Muscle layer of colon (tissue), 2 donors: ENCODE results near the gene NCKAP5L.

ENCODE experiments used
- H3K27ac ChIP-seq: one replicate; pipeline ENCODE4 v1.7.0; 2013; ENCODE audit warnings: low read depth, mild to moderate bottlenecking, low read length, moderate library complexity
- H3K27me3 ChIP-seq, 2 donors: one replicate each; pipeline ENCODE4 v1.7.0; 2013; ENCODE audit warnings: low read length in 2 of 2, mild to moderate bottlenecking in 2 of 2; ENCODE audit not compliant: insufficient read depth in 2 of 2, control insufficient read depth in 1 of 2
- H3K36me3 ChIP-seq: one replicate; pipeline ENCODE4 v1.7.0; 2013; ENCODE audit warnings: mild to moderate bottlenecking, low read length; ENCODE audit not compliant: insufficient read depth
- H3K4me1 ChIP-seq: one replicate; pipeline ENCODE4 v1.7.0; 2013; ENCODE audit warnings: mild to moderate bottlenecking, low read length; ENCODE audit not compliant: insufficient read depth
- H3K4me3 ChIP-seq, 2 donors: one replicate each; pipeline ENCODE4 v1.7.0; 2013; ENCODE audit warnings: low read length in 2 of 2, low read depth in 1 of 2, mild to moderate bottlenecking in 1 of 2, moderate library complexity in 1 of 2
- H3K9ac ChIP-seq: one replicate; pipeline ENCODE4 v1.7.0; 2013; ENCODE audit warnings: low read length
- H3K9me3 ChIP-seq: one replicate; pipeline ENCODE4 v1.7.0; 2013; ENCODE audit warnings: mild to moderate bottlenecking, low read length
- donor health status: abdominal sarcoma.
- donor health status: Adenocarcinoma of cecum.

NCKAP5L gene

DNA sequence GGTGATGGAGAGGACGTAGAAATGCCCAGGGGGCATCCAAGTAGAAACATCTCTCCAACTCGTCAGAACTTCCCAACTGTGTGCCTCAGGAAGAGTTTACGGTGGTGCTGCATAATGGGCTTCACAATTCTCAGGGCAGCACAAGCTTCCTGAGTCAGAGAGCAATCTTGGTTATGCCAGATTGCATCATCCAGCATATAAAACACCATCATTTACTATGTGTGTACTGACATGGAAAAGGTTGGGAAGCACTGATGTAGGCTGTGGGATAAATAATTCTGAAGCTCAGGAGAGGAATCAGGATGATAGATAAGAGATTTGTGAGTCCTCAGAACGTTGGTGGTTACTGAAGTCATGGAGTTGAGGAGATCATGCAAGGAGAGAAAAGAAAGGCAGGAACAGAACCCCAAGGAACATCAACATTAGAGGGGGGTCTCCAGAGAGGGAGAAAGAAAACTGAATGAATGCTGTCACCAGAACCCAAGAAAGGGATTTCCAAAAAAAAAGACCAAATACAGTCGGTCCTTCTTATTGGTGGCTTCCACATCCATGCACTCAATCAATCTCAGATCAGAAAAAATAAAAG lies 4.7 kb upstream of the NCKAP5L start:
- H3K4me3 ChIP-seq: no peak overlapping the region

DNA sequence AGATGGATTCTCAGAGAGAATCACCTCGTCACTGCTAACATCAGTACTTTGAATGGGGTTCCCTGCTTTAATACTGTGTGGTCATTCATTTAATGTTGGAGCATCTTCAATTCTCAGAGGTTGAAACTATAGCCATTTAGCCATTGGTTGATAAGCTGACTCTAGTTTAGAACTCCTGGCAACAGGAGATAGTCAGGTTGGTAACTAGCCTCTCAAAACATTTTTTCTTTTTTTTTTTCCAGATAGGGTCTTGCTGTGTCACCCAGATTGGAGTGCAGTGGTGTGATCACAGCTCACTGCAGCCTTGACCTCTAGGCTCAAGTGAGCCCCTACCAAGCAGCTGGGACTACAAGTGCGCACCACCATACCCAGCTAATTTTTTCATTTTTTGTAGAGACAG lies 3.5 kb upstream of the NCKAP5L start:
- H3K27me3 ChIP-seq: no peaks in the 10 kb centered on the region
- H3K27ac ChIP-seq: no peak overlapping the region
- no peak overlapping the region for H3K9ac ChIP-seq
- H3K4me3 ChIP-seq: no peak overlapping the region
- H3K9me3 ChIP-seq: no peaks in the 10 kb centered on the region
- H3K36me3 ChIP-seq: no peaks in the 10 kb centered on the region
- H3K4me1 ChIP-seq: peaks cover 13% of the 10 kb centered on the region

More for the DNA sequence above, 4.7 kb upstream of the NCKAP5L start:
- Histone ChIP-seq H3K36me3 (peaks cover 1% of the 10 kb centered on the region), H3K9me3 (no peaks in the 10 kb centered on the region), H3K9ac (no peak overlapping the region), H3K27me3 (no peaks in the 10 kb centered on the region), H3K4me1 (peaks cover 8% of the 10 kb centered on the region), H3K27ac (no peak overlapping the region)

DNA sequence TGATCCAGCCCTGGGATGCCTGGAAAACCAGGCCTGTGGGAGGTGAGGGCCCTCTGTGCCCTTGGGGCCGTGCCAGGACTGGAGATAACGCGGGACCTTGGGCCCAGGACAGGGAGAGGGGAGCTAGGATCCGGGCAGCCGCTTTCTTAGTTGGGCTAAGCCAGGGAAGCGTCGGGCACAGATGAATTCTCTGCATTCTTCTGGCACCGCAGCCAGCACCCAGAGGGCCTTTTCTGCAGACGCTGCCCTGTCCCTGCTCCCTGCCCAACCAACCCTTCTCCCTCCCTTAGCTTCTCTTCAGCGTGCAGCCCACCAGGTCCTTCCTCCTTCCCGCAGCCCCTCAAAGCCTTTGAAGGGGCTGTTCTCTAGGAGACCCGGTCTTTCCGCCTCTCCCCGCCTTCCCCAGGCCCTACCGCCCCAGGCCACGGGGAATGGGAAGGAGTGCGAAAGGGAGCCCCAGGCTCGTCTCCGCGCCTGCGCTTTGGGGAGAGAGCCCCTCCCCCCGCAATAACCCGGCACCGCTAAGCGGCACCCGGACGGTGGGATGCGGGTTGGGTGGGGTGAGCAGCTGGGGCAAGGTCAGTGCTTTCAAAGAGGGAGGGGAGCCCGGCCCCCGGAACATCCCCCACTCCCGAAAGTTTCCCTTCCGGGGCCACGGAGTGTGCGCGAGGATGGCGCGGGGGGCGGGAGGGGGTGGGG lies 663 bp downstream of the NCKAP5L start:
- H3K27ac ChIP-seq: peak overlapping the region; percentile 97
- H3K36me3 ChIP-seq: no peaks in the 10 kb centered on the region
- H3K4me1 ChIP-seq: peaks cover 45% of the 10 kb centered on the region
- peak overlapping the region; percentile 62 to 70 for H3K4me3 ChIP-seq
- no peaks in the 10 kb centered on the region for H3K9me3 ChIP-seq
- H3K9ac ChIP-seq: peak overlapping the region; percentile 18
- H3K27me3 ChIP-seq: no peaks in the 10 kb centered on the region

DNA sequence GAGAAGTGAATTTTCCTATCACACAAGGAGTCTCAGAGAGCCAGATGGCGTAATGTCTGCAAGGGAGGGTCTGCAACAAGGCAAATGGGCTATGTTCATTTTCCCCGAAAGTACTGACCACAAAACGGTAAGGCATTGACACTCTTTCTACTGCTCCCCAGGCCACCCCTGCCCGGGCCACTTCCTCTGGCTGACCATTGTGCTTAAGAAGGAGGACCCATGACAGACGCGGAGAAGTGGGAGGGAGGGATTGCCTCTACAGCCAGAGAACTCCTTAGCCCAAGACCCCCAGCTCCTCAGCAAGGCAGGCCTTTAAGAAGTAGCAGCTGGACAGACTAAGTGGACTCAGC lies 1.2 kb downstream of the NCKAP5L start:
- peaks cover 45% of the 10 kb centered on the region for H3K4me1 ChIP-seq

DNA sequence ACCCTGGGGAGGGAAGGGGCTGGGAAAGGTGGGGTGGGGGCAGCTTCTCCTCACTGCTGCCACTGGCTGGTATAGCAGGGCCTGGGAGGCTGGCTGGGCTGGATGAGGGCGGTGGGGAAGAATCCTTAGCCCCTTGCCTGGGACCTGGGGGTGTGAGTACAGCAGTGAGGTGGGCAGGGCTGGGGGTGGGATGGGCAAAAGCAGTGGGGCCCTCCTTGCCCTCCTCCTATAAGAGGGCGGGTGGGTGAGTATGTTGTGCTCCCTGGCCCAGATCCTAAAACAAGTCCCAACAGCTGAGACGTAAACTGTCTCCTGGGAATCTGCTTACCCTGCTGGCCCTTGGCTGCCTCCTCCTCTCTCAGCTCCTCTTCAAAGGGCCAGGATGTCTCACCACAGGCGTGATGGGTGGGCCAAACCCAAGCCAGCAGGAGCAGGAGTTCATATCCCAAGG lies 2.2 kb downstream of the NCKAP5L start:
- peak overlapping the region; percentile 51 for H3K27ac ChIP-seq
- H3K9ac ChIP-seq: no peak overlapping the region
- peak overlapping the region in 1 of 2 donors; percentile 62 for H3K4me3 ChIP-seq
- H3K9me3 ChIP-seq: no peaks in the 10 kb centered on the region
- H3K27me3 ChIP-seq: no peaks in the 10 kb centered on the region
- H3K36me3 ChIP-seq: peaks cover 6% of the 10 kb centered on the region
- H3K4me1 ChIP-seq: peaks cover 54% of the 10 kb centered on the region

More for the DNA sequence above, 1.2 kb downstream of the NCKAP5L start:
- Histone ChIP-seq H3K9me3 (no peaks in the 10 kb centered on the region), H3K27ac (peak overlapping the region; percentile 97), H3K4me3 (peak overlapping the region; percentile 62 to 70), H3K27me3 (no peaks in the 10 kb centered on the region), H3K36me3 (peaks cover 1% of the 10 kb centered on the region), H3K9ac (peak overlapping the region; percentile 18)

DNA sequence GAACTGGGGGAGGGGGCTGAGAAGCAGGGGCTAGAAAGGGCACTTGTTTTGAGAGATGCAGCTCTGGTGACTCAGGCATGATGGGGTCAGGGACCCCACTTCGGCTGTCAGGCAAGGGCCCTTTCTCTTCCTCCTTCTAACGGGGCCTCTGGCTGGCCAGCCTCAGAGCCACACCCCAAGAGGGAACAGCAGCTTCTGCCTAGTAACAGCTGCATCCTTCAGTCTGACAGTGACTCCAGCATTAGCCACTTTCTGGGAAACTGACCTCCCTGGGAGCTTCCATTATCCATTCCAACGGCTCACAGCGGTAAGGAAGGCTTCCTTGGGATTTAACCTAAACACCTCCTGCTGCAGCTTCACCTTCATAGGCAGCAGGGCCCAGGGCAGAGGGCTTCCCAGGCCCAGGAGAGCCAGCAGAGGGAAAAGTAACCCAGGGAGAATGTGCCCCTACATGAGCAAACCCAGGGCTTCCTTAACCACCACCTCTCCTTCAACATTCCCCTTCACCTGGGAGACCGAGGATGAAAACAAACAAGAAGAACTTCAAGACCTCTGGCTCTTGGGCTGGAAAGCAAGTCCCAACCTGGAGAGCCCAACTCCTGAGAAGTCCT lies 2.7 kb downstream of the NCKAP5L start:
- no peaks in the 10 kb centered on the region for H3K27me3 ChIP-seq
- no peak overlapping the region for H3K4me3 ChIP-seq
- peak overlapping the region; percentile 51 for H3K27ac ChIP-seq
- peaks cover 6% of the 10 kb centered on the region for H3K36me3 ChIP-seq
- H3K9ac ChIP-seq: no peak overlapping the region
- peaks cover 59% of the 10 kb centered on the region for H3K4me1 ChIP-seq
- H3K9me3 ChIP-seq: no peaks in the 10 kb centered on the region

DNA sequence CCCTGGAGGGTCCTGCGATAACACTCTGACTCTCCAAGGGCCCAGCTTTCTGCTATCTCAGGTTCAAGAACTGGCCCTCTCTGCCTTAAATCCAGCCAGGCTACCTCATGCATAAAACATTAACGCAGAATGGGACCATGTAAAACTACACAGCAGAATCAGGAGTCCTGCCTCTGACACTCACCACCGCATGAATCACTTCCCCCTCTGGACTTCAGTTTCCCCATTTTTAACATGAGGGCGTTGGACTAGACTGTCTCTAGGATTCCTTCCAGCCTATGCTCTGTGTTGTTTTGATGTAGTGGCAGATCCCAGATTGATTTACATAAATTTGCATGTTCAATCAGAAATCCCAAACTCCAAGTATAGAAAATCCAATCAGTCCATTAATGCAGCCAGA lies 3.3 kb downstream of the NCKAP5L start:
- Histone ChIP-seq H3K9me3 (no peaks in the 10 kb centered on the region), H3K27ac (no peak overlapping the region), H3K27me3 (no peaks in the 10 kb centered on the region), H3K4me3 (no peak overlapping the region), H3K9ac (peak overlapping the region; percentile 11), H3K4me1 (peaks cover 59% of the 10 kb centered on the region), H3K36me3 (peaks cover 6% of the 10 kb centered on the region)

DNA sequence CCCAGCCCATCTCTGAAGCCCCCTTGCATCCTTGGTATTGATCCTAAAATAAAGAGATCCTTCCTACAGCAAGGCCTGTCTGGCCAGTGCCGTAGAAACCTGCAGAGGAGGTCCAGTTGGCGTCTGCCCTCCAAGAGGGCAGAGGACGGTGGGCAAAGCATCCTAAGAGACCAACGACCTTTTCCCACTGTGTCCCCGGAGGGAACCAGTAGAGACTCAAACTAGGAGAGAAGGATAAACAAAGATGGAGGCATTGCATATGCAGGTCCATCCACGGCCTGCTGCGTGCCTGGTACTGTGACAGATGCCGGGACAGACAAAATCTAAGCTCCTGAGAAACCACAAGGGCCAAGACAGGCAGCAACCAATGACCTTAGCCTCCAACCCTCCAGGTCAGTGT lies 3.8 kb downstream of the NCKAP5L start:
- no peaks in the 10 kb centered on the region for H3K9me3 ChIP-seq
- no peak overlapping the region for H3K27ac ChIP-seq
- peaks cover 6% of the 10 kb centered on the region for H3K36me3 ChIP-seq
- peaks cover 58% of the 10 kb centered on the region for H3K4me1 ChIP-seq
- H3K4me3 ChIP-seq: no peak overlapping the region
- H3K9ac ChIP-seq: peak overlapping the region; percentile 11
- H3K27me3 ChIP-seq: no peaks in the 10 kb centered on the region

DNA sequence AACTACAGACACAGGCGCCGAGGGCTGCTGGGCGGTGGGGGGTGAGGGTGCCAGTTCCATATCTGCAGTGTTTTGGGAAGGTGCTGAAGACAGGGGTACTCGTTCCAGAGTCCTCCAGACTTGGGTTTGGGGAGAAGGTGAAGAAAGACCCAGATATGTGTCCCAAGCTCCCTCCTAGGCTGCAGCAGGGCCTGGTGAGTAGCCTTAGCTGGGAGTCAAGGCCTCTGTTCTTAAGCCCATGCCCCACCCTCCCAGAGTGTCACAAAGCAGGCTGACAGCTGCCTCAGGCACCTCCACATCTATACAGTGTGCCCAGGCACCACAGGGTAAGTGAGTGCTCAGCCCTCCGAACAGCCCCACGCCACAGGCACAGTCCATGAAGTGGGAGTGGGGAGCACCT lies 4.3 kb downstream of the NCKAP5L start:
- Histone ChIP-seq H3K36me3 (peaks cover 6% of the 10 kb centered on the region), H3K9me3 (no peaks in the 10 kb centered on the region), H3K27me3 (no peaks in the 10 kb centered on the region), H3K9ac (no peak overlapping the region), H3K4me3 (no peak overlapping the region), H3K4me1 (peaks cover 53% of the 10 kb centered on the region), H3K27ac (no peak overlapping the region)

DNA sequence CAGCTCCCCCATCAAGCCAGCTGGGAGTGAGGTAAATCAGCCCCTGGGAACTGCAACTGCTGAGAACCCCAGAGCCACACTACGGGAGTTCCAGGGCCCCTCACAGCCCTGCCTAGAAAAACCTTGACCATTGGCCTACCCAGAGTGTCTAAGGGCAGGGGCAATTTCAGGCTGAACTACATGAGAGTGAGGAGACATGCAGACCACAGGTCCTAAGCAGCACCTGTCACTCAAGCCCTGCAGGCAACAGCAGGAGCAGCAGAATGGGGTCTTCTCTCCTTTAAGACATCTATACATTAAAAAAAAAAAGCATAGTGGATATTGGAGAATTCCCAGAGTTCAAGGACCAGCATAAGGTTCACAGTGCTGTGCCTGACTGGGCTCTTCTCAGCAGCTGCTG lies 4.9 kb downstream of the NCKAP5L start:
- Histone ChIP-seq H3K4me3 (no peak overlapping the region), H3K9me3 (no peaks in the 10 kb centered on the region), H3K36me3 (peaks cover 6% of the 10 kb centered on the region), H3K9ac (no peak overlapping the region), H3K27ac (no peak overlapping the region), H3K4me1 (peaks cover 51% of the 10 kb centered on the region), H3K27me3 (no peaks in the 10 kb centered on the region)

DNA sequence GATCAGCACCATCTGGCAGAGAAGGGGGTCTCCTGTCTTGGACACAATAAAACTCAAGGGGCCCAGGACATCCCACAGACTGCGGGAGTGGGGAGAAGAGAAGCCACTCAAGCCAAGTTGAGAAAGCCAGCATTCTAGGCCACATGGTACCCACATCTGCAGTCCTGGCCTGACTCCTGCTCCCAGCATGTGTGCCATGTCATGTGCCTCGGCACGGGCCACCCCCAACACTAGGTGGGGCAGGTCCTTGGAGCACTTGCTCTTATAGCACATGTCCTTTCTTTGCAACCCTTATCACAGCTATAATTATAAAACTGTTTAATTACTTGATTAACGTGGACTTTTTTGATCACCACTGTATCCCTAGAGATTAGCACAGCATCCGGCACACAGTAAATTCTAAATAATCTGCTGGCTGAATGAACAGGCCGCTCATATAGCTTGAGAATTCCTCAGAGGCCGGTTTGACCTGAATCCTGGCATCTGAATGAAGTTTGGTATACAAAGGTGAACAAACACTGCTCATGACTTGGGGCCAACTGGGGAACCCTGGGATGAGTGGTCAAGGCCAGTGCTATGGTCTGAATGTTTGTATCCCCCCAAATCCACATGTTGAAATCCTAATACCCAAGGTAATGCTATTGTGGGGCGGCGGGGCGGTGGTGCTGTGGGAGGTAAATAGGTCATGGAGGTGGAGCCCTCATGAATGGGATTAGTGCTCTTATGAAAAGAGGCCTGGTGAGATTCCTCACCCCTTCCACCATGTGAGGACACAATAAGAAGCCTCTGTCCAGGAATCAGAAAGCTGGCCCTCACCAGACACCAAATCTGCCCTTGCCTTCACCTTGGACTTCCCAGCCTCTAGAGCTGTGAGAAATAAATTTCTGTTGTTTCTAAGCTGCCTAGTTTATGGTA lies 6.6 kb downstream of the NCKAP5L start:
- Histone ChIP-seq H3K4me3 (no peak overlapping the region), H3K9me3 (no peaks in the 10 kb centered on the region), H3K9ac (no peak overlapping the region), H3K27ac (no peak overlapping the region), H3K36me3 (peaks cover 6% of the 10 kb centered on the region), H3K4me1 (peaks cover 44% of the 10 kb centered on the region), H3K27me3 (no peaks in the 10 kb centered on the region)
